ENCODE measurements around the gene BICRA. TPM values are rescaled to one million over a fixed set of nuclear protein-coding genes. Genes with fewer than 3 reads are reported as not detected.

The BICRA gene
- total RNA-seq, 1 donor from 2014 or later: 17.1 TPM

DNA sequence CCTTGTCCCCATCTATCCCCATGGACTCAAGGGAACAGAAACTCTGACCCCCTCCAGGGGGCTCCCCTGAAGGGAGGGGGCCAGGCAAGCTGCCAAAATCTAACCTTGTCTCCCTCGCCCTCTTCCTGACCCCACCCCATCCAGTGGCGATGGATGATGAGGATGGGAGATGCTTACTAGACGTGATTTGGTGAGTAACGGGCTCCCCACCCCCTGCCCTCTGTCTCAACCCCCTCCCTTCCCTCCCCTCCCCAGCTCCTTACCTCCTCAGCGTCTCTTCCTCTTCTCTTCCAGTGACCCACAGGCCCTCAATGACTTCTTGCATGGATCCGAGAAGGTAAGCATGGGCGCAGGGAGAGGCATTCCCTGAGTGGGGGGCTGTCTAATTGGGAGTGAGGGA lies 64.5 kb downstream of the BICRA start:
- Mint-ChIP-seq H3K27ac (ENCODE audit: unreplicated experiment) (no peak overlapping the region), H3K27me3 (ENCODE audit: unreplicated experiment) (no peaks in the 10 kb centered on the region), H3K4me3 (ENCODE audit: unreplicated experiment) (no peak overlapping the region), H3K36me3 (ENCODE audit: unreplicated experiment) (peaks cover 28% of the 10 kb centered on the region), H3K9me3 (ENCODE audit: unreplicated experiment) (no peaks in the 10 kb centered on the region), H3K4me1 (ENCODE audit: unreplicated experiment) (no peaks in the 10 kb centered on the region)
- TF ChIP-seq, protein P1, sequence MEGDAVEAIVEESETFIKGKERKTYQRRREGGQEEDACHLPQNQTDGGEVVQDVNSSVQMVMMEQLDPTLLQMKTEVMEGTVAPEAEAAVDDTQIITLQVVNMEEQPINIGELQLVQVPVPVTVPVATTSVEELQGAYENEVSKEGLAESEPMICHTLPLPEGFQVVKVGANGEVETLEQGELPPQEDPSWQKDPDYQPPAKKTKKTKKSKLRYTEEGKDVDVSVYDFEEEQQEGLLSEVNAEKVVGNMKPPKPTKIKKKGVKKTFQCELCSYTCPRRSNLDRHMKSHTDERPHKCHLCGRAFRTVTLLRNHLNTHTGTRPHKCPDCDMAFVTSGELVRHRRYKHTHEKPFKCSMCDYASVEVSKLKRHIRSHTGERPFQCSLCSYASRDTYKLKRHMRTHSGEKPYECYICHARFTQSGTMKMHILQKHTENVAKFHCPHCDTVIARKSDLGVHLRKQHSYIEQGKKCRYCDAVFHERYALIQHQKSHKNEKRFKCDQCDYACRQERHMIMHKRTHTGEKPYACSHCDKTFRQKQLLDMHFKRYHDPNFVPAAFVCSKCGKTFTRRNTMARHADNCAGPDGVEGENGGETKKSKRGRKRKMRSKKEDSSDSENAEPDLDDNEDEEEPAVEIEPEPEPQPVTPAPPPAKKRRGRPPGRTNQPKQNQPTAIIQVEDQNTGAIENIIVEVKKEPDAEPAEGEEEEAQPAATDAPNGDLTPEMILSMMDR (IDR thresholded peaks at IDR 0.05): no peak
- no peak for DNase-seq (ENCODE audit: extremely low spot score, unreplicated experiment)

DNA sequence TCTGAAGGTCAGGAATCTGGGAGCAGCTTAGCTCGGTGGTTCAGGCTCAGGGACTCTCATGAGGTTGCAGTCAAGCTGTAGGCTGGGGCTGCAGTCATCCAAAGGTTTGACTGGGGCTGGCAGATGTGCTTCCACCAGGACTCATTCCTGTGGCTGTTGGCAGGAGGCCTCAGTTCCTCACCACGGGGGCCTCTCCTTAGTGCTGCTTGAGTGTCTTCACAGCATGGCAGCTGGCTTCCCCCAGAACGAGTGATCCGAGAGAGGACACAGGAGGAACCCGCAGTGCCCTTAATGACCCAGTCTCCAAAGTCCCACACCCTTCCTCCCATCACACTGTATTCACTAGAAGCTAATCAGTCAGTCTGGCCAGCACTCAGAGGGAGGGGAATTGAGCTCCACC lies 65.6 kb downstream of the BICRA start:
- Mint-ChIP-seq H3K27me3 (ENCODE audit: unreplicated experiment) (no peaks in the 10 kb centered on the region), H3K4me3 (ENCODE audit: unreplicated experiment) (no peak overlapping the region), H3K4me1 (ENCODE audit: unreplicated experiment) (no peaks in the 10 kb centered on the region), H3K27ac (ENCODE audit: unreplicated experiment) (no peak overlapping the region), H3K9me3 (ENCODE audit: unreplicated experiment) (no peaks in the 10 kb centered on the region), H3K36me3 (ENCODE audit: unreplicated experiment) (peaks cover 28% of the 10 kb centered on the region)
- DNase-seq (ENCODE audit: extremely low spot score, unreplicated experiment): no peak
- TF ChIP-seq, protein P1 (IDR thresholded peaks at IDR 0.05): no peak

DNA sequence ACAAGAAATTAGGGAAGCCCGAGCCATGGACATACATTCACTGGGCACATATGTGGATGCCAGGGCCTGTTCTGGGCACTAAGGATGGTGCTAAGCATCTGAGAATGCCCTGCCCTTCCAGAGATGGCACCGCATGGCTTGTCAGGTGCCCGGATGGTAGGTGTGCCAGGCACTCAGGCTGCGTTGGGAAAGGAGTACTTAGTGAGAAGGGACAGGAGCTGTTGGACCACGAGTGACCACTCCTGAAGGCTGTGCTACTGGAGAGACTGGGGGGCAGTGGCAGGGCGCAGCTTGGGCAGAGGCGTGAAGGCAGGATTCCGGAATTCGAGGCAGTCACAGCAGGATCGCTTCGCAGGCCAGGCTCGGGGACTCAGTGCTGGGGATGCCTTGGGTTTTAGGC lies 66.3 kb downstream of the BICRA start:
- Mint-ChIP-seq H3K4me1 (ENCODE audit: unreplicated experiment) (no peaks in the 10 kb centered on the region), H3K27ac (ENCODE audit: unreplicated experiment) (no peak overlapping the region), H3K4me3 (ENCODE audit: unreplicated experiment) (no peak overlapping the region), H3K9me3 (ENCODE audit: unreplicated experiment) (no peaks in the 10 kb centered on the region), H3K27me3 (ENCODE audit: unreplicated experiment) (no peaks in the 10 kb centered on the region), H3K36me3 (ENCODE audit: unreplicated experiment) (peaks cover 25% of the 10 kb centered on the region)
- TF ChIP-seq, protein P1 (IDR thresholded peaks at IDR 0.05): no peak
- no peak for DNase-seq (ENCODE audit: extremely low spot score, unreplicated experiment)

DNA sequence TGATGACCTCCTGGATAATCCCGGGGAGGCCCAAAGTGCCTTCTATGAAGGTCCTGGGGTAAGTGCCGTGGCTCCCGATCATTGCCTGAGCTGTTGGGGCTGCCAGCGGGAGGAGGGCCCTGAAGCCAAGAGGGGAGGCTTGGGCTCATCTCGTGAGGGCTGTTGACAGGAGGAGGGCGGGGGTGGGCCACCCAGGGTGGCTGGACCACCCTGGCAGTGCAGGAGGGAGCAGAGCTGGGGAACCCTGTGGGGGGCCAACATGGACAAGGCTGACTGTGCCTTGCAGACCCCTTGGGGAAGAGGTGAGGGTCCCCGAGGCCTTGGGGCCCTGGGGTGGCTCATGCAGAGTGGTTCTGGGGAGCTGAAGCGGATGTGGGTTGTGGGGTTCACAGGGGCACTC lies 66.9 kb downstream of the BICRA start:
- peaks cover 21% of the 10 kb centered on the region for H3K36me3 Mint-ChIP-seq (ENCODE audit: unreplicated experiment)
- DNase-seq (ENCODE audit: extremely low spot score, unreplicated experiment): no peak
- TF ChIP-seq, protein P1 (IDR thresholded peaks at IDR 0.05): no peak
- H3K9me3 Mint-ChIP-seq (ENCODE audit: unreplicated experiment): no peaks in the 10 kb centered on the region
- H3K27ac Mint-ChIP-seq (ENCODE audit: unreplicated experiment): no peak overlapping the region
- H3K4me1 Mint-ChIP-seq (ENCODE audit: unreplicated experiment): no peaks in the 10 kb centered on the region
- no peak overlapping the region for H3K4me3 Mint-ChIP-seq (ENCODE audit: unreplicated experiment)
- H3K27me3 Mint-ChIP-seq (ENCODE audit: unreplicated experiment): no peaks in the 10 kb centered on the region

DNA sequence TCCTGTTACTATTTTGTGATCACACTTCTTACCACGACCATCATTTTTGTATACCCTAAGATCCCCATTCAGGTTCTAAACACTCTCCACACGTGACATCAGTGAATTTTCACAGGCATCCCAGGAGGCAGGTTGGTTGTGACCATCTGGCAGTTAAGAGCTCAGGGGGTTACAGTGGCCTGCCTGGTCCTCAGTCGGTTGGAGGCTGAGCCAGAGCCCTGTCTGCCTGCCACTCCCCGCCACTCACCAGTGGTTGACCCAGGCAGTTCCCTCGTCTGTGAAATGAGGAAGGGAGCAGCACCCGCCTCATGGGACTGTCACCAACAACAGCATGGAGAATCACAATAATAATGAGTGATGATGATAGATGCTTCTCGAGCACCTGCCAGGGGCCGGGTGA lies 67.9 kb downstream of the BICRA start:
- Mint-ChIP-seq H3K27me3 (ENCODE audit: unreplicated experiment) (no peaks in the 10 kb centered on the region), H3K9me3 (ENCODE audit: unreplicated experiment) (no peaks in the 10 kb centered on the region), H3K4me3 (ENCODE audit: unreplicated experiment) (no peak overlapping the region), H3K27ac (ENCODE audit: unreplicated experiment) (no peak overlapping the region), H3K36me3 (ENCODE audit: unreplicated experiment) (peaks cover 25% of the 10 kb centered on the region), H3K4me1 (ENCODE audit: unreplicated experiment) (no peaks in the 10 kb centered on the region)
- TF ChIP-seq, protein P1 (IDR thresholded peaks at IDR 0.05): no peak
- DNase-seq (ENCODE audit: extremely low spot score, unreplicated experiment): no peak

Data from osteocyte (in vitro differentiated cells).